Measurements from ENCODE around the gene ADD1.

Gene ADD1

DNA sequence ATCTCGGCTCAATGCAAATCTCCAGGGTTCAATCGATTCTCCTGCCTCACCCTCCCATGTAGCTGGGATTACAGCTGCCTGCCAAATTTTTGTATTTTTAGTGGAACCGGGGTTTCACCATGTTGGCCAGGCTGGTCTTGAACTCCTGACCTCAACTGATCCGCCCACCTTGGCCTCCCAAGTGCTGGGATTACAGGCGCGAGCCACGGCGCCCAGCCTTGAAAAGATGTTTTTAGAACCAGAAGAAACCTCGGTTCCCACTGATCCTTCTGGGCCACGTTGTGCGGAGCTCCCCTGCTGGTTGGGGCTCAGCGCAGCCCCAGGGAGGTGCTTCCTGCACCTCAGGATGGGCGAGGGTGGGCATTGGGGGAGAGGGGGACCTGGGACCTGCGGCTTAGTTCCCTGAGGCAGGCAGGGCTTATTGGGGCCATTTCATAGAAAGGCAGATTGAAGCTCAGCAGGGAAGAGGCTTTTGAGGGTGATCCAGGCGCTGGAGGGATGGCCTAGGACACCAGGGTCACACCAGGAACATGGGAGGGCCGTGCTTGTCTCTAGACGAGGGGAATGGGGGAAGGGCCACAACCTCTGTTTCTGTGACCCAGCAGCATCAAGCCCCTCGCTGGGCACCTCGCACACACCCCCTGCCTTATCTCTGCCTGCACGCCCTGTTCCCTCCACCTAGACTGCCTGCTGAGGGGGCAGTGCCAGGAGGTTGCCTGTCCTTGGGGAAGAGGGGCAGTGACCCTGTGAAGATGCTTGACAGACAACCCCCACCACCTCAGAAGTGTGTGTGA lies 6.3 kb upstream of the ADD1 start:
- no peak for DNase-seq

DNA sequence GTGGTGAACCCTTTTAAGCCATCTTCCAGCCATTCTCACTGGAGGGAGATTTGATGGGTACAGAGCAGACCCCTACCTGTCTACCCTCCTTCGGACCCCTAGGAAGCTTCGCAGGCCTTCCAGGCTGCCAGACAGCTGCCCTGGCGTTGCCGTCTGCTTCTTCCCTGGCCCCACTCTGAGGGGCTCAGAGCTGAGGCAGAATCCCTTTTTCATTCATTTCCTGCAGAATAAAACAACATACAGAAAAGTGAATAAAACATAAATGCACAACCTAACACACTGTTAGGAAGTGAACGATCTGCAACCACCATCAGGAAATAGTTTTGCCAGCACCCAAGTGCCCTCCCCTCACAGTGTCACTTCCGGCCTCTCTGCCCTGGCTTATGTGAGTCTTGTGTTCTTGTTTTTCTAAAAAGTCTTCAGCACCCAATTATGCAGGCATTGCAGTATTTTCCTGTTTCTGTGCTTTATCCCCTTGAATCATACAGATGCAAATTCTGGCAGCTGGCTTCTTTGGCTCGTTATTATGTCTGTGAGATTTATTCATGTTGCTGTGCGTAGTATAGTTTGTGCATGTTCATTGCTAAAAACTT lies 5.6 kb upstream of the ADD1 start:
- no peak for DNase-seq

DNA sequence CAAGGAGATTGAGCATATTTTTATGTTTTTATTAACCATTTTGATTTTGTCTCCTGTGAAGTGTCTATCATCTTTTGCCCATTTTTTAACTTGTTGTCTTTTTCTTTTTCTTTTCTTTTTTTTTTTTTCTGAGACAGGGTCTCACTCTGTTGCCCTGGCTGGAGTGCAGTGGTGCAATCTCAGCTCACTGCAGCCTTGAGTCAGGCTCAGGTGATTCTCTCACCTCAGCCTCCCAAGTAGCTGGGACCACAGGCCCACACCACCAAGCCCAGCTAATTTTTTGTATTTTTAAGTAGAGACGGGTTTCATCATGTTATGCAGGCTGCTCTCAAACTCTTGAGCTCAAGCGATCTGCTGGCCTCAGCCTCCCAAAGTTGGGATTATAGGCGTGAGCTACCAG lies 4.6 kb upstream of the ADD1 start:
- DNase-seq: no peak

DNA sequence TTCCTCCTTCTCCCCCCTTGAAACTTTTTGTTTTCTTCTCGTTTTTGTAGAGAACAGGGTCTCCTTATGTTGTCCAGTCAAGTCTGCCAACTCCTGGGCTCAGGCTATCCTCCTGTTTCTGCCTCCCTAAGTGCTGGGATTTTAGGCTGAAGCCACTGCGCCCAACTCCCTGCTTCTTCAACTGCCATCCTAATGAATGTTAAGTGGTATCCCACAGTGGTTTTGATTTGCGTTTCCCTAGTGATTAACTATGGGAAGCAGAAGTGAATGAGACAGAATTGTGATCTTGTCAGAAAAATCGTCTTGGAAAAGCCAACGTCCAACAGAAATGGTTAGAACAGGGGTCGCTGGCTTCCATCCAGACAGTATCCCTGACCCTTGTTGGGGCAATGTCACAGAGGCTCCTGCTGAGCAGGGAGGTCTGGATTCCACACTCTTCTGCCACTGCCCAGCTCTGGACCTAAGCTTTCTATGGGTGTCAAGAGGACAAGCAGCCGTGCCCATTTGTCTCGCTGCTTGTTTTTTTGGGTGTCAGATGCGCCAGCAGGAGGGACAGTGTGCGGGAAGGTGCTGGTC lies 869 bp upstream of the ADD1 start:
- DNase-seq: no peak

DNA sequence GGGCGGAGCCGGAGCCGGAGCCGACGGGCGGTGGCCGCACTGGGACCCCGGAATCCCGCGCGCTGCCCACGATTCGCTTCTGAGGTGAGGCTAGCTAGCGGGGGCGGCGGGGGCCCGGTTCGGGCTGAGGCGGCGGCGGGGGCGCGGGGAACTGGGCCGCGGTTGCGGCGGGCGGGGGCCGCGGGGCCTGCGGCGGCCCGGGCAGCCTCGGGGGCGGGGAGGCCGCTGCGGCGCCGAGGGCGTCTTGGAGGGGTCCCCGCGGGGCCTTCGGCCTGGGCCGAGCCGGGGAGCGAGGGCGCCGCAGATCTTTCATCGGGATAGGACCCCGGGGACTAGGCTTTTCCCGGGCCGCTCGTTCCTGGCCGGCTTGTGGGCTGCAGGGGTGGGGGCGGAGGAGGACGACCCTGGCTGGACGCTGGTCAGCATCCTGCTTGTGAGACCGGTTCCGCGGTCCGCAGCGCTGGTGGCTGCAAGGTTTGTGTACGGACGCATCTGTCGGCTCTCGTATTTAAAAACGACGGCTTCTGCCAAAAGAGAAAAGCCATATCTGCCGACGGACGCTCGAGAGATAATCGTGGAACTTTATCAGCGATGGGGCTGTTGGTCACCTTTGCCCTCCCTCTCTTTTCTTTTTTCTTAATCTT lies 419 bp downstream of the ADD1 start:
- no peak for DNase-seq

DNA sequence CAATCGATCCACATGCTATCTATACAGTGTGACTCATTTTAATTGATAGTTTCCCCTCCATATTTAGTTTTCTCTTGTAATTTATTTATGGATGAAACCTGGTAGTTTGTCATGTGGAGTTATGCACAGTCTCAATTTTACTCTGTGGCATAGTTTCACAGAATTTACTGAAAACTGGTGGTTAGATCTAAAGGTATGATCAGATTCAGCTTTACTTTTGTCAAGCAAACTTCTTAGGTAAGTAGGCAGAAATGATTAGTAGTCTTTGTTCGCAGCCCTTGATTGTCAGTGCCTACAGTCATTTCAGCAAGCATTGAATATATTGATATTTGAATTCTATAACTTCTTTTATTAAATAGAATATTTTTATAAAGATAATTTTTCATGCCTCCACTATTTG lies 2.5 kb downstream of the ADD1 start:
- no peak for DNase-seq

DNA sequence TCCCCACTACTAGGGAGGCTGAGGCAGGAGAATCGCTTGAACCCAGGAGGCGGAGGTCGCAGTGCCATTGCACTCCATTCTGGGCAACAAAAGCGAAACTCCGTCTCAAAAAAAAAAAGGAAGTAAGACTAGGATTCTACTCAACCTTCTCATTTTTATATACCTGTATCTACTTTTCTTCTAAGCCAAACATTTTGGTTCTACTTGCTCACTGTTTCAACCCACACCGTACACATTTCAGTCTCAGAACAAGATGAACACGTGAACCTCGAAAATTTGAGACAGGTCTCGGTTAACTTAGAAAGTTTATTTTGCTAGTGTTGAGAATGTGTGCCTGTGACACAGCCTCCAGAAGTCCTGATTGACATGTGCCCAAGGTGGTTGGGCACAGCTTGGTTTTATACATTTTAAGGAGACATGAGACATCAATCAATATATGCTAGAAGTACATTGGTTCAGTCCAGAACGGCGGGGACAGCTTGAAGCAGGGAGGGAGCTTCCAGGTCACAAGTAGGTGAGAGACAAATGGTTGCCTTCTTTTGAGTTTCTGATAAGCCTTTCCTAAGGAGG lies 3.7 kb downstream of the ADD1 start:
- DNase-seq: no peak

DNA sequence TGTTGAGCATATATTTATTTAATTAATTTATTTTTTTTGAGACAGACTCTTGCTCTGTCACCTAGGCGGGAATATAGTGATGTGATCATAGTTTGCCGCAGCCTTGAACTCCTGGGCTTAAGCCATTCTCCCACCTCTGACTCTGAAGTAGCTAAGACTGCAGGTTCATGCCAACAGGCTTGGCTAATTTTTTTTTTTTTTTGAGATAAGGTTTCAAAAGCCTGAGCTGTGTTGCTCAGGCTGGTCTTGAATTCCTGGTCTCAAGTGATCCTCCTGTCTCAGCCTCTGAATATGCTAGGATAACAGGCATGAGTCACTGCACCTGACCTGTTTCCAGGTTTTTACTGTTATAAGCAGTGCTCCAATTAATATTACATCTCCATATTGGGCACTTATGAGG lies 4.8 kb downstream of the ADD1 start:
- no peak for DNase-seq

DNA sequence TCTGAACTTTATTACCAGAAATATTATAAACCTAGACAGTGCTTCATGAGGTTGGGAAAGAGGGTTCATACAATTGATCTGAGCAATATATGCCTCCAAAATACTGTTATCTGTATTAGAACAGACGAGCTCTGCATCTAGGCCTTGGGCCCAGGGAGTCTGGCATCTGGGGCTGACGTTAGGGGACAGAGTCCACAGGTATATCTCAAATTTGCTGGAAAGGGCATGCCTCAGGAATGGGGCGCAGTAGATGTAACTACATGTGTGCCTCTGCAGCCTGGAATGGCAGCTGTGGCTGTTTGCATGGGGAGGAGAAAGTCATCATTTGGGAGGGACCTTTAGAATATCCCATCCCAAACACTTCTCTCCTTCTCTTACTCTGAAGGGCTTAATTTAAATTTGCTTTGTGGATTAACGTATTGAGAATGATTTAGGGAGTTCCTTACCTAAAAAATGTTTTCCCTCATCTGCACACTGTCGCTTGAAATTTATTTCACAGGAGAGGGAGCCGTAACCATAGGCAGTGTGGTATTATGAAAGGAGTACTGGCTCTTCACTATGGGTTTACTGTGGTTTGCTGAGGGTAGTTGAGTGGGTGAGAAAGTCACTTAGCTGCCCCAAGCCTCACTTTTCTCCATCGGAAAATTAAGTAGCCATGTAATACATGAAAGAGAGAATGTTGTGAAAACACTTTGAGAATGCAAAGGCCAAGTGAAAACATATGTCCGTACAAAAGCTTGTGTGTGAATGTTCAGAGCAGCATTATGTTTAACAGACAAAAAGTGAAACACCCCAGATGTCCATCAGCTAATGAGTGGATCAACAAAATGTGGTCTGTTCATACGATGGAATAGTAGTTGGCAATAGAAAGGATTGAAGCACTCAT lies 5.9 kb downstream of the ADD1 start:
- no peak for DNase-seq

DNA sequence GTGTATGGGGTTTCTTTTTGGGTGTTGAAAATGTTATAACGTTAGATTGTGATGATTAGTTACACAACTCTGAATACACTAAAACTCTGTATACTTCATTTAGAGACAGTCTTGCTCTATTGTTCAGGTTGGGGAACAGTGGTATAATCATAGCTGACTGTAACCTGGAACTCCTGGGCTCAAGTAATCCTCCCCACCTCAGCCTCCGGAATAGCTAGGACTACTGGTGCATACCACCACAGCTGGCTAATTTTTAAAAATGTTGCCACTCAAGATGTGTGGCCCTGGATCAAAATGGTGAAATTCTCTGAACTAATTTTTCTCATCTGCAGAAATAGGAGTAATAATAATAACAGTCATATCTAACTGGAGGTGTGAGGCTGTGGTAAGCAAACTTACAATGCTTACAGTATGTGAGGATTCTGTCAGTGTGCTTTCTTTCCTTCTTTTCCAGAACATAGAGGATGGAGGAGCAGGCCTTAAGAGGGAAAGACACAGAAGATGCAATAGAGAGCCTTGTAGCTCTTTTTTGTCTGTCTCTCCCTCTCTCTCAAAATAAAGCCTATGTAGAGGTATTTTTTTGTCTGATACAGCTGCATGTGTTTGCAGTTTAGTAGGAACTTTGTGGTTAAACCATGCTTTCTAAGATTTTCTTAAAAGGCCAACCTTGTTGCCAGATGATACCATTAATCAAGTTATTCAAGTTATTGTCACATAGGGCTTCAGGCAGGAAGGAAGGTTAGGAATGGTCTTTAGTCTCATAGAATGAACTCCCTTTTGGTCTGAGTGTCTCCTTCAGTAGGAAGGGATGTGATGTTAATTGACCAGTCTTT lies 7.5 kb downstream of the ADD1 start:
- no peak for DNase-seq

DNA sequence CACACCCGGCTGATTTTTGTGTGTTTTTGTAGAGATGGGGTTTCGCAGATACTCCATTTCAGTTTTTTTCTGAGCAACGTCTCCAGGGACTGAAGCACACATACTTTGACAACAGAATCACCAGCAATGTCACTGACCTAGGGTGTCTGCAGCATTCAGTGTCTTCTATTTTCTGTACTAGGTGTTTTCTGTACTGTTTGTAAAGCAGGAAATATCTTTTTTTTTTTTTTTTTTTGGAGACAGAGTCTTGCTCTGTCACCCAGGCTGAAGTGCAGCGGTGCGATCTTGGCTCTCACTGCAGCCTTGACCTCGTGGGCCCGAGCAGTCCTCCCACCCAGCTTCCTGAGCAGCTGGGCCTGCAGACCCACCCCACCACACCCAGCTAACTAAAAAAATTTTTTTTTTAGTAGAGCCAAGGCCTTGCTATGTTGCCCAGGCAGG lies 8.9 kb downstream of the ADD1 start:
- no peak for DNase-seq

DNA sequence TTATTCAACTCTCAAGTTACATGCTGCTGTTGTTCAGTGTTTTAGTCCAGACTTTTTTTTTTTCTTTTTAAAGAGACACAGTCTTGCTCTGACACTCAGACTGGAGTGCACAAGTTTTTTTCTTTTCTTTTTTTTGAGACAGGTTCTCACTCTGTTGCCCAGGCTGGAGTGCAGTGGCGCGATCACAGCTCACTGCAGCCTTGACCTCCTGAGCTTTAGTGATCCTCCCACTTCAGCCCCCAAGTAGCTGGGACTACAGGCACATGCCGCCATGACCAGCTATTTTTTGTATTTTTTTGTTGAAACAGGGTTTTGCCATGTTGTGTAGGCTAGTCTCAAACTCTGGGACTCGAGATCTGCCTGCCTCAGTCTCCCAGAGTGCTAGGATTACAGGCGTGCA lies 11.9 kb downstream of the ADD1 start:
- no peak for DNase-seq

DNA sequence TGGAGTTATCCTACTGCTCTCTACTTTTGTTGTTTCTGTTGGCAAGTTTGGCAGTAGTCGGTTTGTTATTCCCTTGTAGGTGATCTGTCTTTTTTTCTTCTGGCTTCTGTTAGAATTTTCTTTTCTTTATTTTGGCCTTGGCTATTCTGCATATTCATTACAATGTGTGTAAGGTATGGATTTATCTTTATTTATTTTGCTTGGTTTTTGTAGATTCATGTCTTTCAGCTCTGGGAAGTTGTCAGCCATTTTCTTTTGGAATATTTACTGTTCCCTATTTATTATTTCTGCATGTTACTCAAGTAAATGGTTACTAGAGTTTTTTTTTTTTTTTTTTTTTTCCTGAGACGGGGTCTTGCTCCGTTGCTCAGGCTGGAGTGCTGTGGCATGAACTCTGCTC lies 12.6 kb downstream of the ADD1 start:
- no peak for DNase-seq

DNA sequence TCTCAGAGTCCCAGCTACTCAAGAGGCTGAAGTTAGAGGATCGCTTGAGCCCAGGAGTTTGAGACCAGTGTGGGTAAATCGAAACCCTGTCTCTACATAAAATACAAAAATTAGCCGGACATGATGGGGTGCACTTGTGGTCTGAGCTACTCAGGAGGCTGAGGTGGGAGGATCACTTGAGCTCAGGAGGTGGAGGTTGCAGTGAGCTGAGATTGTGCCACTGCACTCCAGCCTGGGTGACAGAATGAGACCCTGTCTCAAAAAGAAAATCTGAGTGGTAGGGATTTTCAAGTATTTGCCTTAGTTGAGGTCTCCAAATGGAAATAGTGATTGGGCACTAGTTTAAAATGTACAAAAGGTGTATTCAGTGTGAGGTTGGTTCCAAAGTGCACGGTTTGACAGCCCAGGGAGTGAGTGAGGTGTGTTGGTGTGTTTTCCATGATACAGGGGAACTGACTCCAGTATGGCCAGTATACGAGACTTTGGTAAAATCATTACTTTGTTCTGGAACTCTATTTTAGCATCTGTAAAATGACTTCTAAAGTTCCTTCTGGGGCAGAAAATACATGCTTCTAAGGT lies 13.8 kb downstream of the ADD1 start:
- no peak for DNase-seq

DNA sequence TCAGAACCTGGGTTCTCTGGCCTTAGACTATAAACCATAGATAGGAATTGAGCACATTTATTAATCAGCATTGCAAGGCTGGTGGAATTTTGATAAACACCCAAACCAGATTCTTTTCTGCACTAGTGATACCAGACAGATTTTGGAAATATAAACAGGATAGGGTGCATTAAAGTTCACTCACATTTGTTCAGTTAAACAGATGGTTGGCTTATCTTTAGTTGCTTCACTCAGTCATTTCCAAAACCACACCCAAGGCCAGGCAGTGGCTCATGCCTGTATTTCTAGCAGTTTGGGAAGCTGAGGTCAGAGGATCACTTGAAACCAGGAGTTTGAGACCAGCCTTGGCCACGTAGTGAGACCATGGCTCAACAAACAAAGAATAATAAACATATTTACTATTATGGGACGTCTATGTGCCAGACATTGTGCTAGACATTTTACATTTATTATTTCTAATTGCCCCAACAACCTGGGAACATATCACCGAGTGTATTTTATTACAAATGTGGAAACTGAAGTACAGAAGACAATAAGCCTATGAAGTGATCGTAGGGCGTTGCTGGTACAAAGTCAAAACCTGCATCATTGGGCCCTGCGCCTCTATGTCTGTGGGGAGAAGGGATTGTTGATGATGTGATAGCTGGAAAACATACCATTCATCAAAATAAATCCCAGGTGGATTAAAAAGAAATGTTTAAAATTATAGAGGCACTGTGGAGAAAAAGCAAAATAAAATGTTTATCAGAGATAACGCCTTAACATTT lies 15.0 kb downstream of the ADD1 start:
- no peak for DNase-seq

DNA sequence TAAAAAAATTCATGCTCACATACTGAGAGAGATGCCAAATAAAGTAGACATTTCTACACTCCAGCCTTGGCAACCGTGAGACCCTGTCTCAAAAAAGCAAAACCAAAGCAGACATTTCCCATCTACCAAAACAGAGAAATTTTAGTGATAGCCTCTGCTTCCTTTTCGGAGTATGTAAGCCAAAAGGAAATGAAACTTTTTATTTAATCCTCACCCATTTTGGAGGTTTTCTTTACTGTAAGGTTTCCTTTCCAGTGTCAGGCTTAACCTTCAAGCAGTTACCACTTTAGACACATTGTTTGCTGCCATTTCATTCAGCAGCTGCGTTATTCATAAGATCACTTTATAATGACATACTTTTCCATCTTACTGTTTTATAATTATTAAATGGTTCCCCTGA lies 15.9 kb downstream of the ADD1 start:
- no peak for DNase-seq

DNA sequence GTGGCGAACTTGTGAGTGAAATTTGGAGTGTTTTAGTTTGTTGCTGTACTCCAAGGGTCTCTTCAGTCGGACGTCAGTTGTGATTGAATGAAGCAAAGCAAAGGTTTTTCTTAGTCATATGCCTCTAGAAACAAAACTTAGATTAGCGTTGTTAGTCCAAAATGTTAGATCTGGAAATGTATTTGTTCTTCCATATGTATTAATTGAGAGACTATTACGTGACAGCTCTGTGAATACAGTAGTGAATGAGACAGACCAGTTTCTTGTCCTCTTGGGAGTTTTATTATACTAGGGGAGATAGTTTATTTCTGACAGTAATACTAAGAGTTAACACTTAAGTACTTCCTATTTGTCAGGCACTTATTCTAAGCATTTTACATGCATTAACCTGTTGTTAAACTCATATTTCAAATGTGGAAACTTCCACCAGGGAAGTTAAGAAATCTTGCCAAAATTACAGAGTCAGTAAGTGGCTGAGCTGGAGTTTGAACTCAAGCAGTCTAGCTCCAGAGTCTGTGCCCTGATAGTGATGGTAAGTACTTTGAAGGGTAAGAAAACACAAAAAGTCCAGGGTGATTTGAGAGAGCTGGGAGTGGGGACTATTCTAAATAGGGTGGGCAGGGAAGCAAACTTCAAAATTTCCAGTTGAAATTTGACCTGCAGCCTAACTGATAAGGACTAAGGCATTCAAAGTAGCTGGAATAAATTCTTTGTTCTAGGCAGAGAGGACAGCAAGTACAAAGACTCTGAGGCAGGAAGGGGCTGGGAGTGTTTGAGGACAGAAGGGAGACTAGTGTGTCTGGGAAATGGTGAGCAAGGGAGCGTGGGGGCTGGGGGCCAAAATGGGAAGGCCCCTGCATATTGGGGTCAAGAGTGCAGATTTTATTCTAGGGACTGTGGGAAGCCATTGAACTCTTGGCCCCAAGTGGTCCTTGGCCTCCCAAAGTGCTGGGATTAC lies 17.0 kb downstream of the ADD1 start:
- no peak for DNase-seq

DNA sequence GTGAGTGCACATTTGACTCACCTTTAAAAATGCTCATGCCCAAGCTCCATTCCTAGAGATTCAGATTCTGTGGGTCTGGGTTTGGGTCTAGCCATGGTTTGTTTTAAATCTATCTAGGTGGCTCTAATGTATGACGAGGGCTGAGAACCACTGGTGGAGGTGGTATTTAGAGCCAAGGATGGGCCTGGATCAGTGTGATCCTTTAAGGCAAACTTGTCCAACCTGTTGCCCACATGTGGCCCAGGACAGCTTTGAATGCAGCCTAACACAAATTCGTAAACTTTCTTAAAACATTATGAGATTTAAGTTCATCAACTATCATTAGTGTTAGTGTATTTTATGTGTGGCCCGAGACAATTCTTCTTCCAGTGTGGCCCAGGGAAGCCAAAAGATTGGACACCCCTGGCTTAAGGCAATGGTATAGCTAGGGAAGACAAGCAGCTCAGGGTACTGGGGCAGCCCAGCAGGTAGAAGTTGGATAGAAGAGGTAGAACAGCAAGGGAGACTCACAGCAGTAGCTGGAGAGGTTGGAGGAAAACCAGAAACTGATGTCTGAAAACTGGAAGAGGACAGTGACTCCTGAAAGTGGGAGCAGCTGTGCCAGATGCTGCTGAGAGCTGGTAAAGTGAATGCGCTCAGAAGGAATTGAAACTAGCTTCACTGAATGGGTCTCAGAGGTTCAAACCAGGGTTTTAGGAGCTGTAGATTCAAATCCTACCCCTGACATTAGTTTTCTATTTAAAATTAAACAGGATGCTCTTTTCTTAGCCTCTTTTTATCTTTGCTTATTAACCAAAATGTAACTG lies 18.2 kb downstream of the ADD1 start:
- no peak for DNase-seq

All from GOT3 (cell line).